Endodermal cell (in vitro differentiated cells): ENCODE data around the gene ACBD4. TPM values are rescaled to one million over a fixed set of nuclear protein-coding genes. Genes with fewer than 3 reads are reported as not detected.

Source experiments
- DNase-seq: peaks from one replicate; pipeline ENCODE4 v3.0.0-alpha.2; 2017
- H3K27ac ChIP-seq: 2 replicates; pipeline ENCODE4 v1.5.1; 2013; ENCODE audit warnings: mild to moderate bottlenecking, low read depth, low read length, moderate library complexity
- H3K27me3 ChIP-seq: 2 replicates; pipeline ENCODE4 v1.6.1; 2013; ENCODE audit warnings: mild to moderate bottlenecking, low read length, moderate library complexity; ENCODE audit not compliant: insufficient read depth, control insufficient read depth, poor library complexity, severe bottlenecking
- H3K36me3 ChIP-seq: 2 replicates; pipeline ENCODE4 v1.7.0; 2013; ENCODE audit warnings: mild to moderate bottlenecking, low read length, moderate library complexity; ENCODE audit not compliant: control insufficient read depth, insufficient read depth
- H3K4me1 ChIP-seq: one replicate; pipeline ENCODE4 v1.7.0; 2013; ENCODE audit warnings: low read length; ENCODE audit not compliant: control insufficient read depth, insufficient read depth
- H3K4me3 ChIP-seq: 2 replicates; pipeline ENCODE4 v1.5.1; 2013; ENCODE audit warnings: mild to moderate bottlenecking, low read length, moderate library complexity
- H3K9ac ChIP-seq: 2 replicates; pipeline ENCODE4 v1.6.1; 2013; ENCODE audit warnings: mild to moderate bottlenecking, low read length, moderate library complexity; ENCODE audit not compliant: poor library complexity, severe bottlenecking; ENCODE audit errors: extremely low read depth
- H3K9me3 ChIP-seq: 2 replicates; pipeline ENCODE4 v1.6.1; 2013; ENCODE audit warnings: mild to moderate bottlenecking, low read length, moderate library complexity; ENCODE audit not compliant: control insufficient read depth
- H3K27ac Mint-ChIP-seq: 2 replicates; pipeline ENCODE4 v1.8.0; 2020; ENCODE audit warnings: mixed read lengths
- H3K27me3 Mint-ChIP-seq: 2 replicates; pipeline ENCODE4 v1.8.0; 2021; ENCODE audit warnings: mild to moderate bottlenecking, mixed read lengths; ENCODE audit not compliant: insufficient read depth
- H3K36me3 Mint-ChIP-seq: 2 replicates; pipeline ENCODE4 v1.8.0; 2020; ENCODE audit warnings: low read depth, mixed read lengths
- H3K4me1 Mint-ChIP-seq: 2 replicates; pipeline ENCODE4 v1.8.0; 2020; ENCODE audit warnings: mixed read lengths
- H3K4me3 Mint-ChIP-seq: 2 replicates; pipeline ENCODE4 v1.8.0; 2020; ENCODE audit warnings: mild to moderate bottlenecking, moderate library complexity, mixed read lengths
- H3K9me3 Mint-ChIP-seq: 2 replicates; pipeline ENCODE4 v1.8.0; 2020; ENCODE audit warnings: mild to moderate bottlenecking, mixed read lengths
- CTCF ChIP-seq: fragments of 200-600 bp; sonication (generic); conservative IDR thresholded peaks from 2 replicates; pipeline ENCODE4 v1.5.0; 2021; ENCODE audit warnings: antibody characterized with exemption, mild to moderate bottlenecking
- WGBS, 2 experiments: methylation state at CpG; one replicate each; pipeline versions ENCODE4 v1.1.5 to v1.1.7; 2013; ENCODE audit warnings: missing lambda C conversion rate in 2 of 2, mixed read lengths in 1 of 2; ENCODE audit not compliant: insufficient coverage in 1 of 2, insufficient read length in 1 of 2; 5-methylcytosine and 5-hydroxymethylcytosine counted together
- total RNA-seq, 2 donors: library from RNA; stranded (reverse); fragmentation: NEBNext Ultra II Directional in 1 of 2; extraction: Animal tissue kit (Norgen Biotek cat#: 25700) in 1 of 2; gene quantifications; 2 replicates in 1 of 2; 3 replicates in 1 of 2; pipeline ENCODE4 v1.2.1, GENCODE V29; 2021

Gene ACBD4
- total RNA-seq, 2 donors from 2014 or later: 17.4 to 19.5 TPM

GRCh38 chr17:45144199-45145034 is 8.9 kb downstream of the ACBD4 start:
- peak overlapping the region; percentile 84 for H3K27ac Mint-ChIP-seq
- H3K4me3 Mint-ChIP-seq: peak overlapping the region; percentile 53

GRCh38 chr17:45145035-45145389 is 9.5 kb downstream of the ACBD4 start:
- Histone ChIP-seq H3K9ac (no peak overlapping the region), H3K27me3 (no peaks in the 10 kb centered on the region), H3K4me3 (no peak overlapping the region), H3K36me3 (no peaks in the 10 kb centered on the region), H3K9me3 (no peaks in the 10 kb centered on the region), H3K27ac (no peak overlapping the region), H3K4me1 (peaks cover 14% of the 10 kb centered on the region)
- Mint-ChIP-seq H3K27ac (peak overlapping the region; percentile 64), H3K4me3 (peak overlapping the region; percentile 53), H3K36me3 (peaks cover 7% of the 10 kb centered on the region), H3K4me1 (peaks cover 27% of the 10 kb centered on the region), H3K27me3 (no peaks in the 10 kb centered on the region), H3K9me3 (no peaks in the 10 kb centered on the region)
- DNase-seq: peak; percentile 73
- no peak for TF ChIP-seq CTCF
- WGBS, 2 experiments: 91% methylated on average over 7 to 8 of the region's 8 CpGs

More at GRCh38 chr17:45144199-45145034, 8.9 kb downstream of the ACBD4 start:
- Histone ChIP-seq H3K36me3 (no peaks in the 10 kb centered on the region), H3K4me1 (peaks cover 19% of the 10 kb centered on the region), H3K9me3 (no peaks in the 10 kb centered on the region), H3K27ac (no peak overlapping the region), H3K9ac (no peak overlapping the region), H3K4me3 (peak overlapping the region; percentile 49), H3K27me3 (no peaks in the 10 kb centered on the region)
- no peak for TF ChIP-seq CTCF
- 53 to 88% methylated on average over 22 to 71 of the region's 71 CpGs for WGBS, 2 experiments
- H3K4me1 Mint-ChIP-seq: peaks cover 33% of the 10 kb centered on the region
- peak; percentile 78 for DNase-seq
- H3K27me3 Mint-ChIP-seq: no peaks in the 10 kb centered on the region
- H3K9me3 Mint-ChIP-seq: no peaks in the 10 kb centered on the region
- peaks cover 7% of the 10 kb centered on the region for H3K36me3 Mint-ChIP-seq

GRCh38 chr17:45146166-45146565 is 10.7 kb downstream of the ACBD4 start:
- Histone ChIP-seq H3K9ac (no peak overlapping the region), H3K4me1 (peaks cover 14% of the 10 kb centered on the region), H3K9me3 (no peaks in the 10 kb centered on the region), H3K27ac (no peak overlapping the region), H3K36me3 (no peaks in the 10 kb centered on the region), H3K27me3 (no peaks in the 10 kb centered on the region), H3K4me3 (no peak overlapping the region)
- DNase-seq: peak; percentile 51
- Mint-ChIP-seq H3K4me3 (peak overlapping the region; percentile 96), H3K27ac (peak overlapping the region; percentile 17), H3K9me3 (no peaks in the 10 kb centered on the region), H3K27me3 (no peaks in the 10 kb centered on the region), H3K4me1 (peaks cover 35% of the 10 kb centered on the region), H3K36me3 (peaks cover under 1% of the 10 kb centered on the region)
- 93 to 95% methylated on average over 6 to 10 of the region's 10 CpGs for WGBS, 2 experiments
- TF ChIP-seq CTCF: no peak
